IPS-11a (cell line): ENCODE results near the gene FAM204A.

Experiments
- H3K4me3 ChIP-seq: one replicate; pipeline ENCODE4 v1.5.1; 2013; ENCODE audit warnings: low read depth, low read length, control low read depth

FAM204A gene

DNA sequence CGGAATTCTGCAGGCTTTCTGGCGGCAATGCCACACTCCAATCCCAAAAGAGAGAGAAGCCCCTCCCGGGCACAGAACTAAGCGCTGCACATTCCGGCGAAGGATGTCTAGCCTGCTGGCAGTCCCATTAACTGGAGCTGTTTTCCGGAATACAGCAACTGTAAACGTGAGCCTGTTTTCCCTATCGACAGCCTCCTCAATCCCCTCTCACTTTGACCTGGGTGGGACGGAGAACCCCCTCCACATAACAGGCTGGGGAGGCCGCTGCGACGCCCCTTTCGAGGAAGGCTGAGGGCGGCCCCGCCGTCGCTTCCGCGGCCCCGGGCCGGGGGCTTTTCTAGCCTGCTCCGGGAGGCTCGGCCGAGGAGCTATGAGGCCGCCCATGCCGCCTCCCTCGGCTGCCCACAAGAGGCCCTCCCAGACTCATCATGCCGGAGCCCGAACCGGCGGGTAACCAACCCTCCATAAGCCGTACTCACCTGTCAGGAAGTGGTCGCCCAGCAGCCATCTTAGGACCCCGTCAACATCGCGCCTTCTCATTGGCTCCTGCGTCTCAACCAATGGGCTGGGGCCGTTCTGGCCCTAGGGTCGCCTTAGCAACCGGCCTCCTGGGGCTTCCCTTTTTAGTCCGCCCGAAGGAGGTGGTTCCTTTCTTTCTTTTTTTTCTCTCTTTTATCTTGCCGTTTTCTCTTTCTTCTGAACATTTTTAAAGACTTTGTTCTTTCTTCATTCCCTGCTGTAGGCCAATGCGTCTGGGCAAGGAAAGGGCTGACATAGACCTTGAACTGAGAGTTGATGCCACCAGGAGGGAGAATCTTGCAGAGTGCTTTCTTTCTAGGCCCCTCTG lies at the start of gene FAM204A:
FAM204A (minus strand) TSS at position 534 of the 847 bp plus-strand sequence. CDS start 5,909 bp downstream, outside the sequence.
- H3K4me3 ChIP-seq, result peak within 1 kb of the TSS; percentile 90

DNA sequence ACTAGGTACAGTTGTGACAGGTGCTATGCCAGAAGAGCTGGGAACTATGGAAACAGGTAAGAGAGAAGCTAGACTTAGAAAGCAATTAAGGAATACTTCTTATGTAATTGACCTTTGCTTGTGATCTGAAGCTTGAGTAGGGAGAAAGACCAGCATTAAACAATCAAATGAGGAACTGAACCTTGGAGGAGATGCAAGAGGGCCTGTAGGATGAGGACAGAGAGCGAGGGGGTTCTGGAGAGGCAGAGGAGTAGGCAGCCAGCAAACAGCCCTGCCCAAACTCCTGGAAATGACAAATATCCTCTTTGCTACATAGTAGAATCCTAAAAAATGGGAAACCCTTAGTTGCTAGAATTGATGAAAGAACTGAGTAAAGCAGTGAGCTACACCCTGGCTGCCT lies 41.6 kb upstream of the FAM204A start:
- H3K4me3 ChIP-seq, result no peak overlapping the region

DNA sequence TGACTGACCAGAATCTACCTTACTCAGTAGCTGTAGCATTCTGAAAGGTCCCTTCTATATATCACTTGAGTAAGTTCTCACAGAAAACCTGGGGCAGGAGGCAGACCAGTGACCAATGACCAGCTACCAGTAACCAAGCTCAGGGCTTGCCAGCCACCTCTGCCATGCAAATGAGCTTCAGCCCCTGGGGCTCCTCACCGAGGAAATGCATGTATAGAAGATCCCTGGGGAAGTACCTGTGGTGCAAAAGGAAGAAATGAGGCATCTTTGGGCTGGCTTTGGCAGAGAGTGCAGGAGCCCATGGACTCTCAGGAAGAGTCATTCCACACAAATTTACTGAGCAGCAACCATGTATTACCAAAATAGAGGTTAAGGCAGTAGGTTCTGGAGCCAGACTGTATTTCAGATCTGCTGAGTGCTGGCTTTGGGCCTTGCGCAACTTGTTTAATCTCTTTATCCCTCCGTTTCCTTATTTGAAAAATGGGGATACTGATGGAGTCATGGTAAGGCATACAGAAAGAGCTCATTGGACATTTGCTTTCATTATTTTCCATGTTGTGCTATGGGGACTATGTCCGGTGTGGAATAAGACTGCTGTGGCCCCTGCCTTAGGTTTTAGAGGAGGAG lies 41.1 kb upstream of the FAM204A start:
- no peak overlapping the region for H3K4me3 ChIP-seq

DNA sequence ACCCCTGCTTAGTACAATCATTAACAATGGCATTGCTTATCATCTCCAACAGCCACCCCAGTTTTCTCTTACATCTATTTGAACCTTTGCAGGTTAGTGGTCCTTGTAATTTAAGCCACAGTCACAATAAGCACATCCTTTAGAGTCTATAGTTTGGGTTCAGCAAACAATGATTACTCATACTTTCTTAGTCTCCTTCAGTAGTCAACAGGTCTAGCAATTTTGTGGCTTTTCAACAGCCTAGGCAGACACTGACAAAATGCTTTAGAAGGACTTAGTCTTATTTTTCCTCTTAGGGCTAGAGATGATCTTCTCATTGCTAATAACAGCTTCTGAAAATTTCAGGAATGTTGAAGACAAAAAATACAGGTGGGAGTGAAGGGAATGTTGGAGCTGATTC lies 32.3 kb upstream of the FAM204A start:
- no peak overlapping the region for H3K4me3 ChIP-seq

DNA sequence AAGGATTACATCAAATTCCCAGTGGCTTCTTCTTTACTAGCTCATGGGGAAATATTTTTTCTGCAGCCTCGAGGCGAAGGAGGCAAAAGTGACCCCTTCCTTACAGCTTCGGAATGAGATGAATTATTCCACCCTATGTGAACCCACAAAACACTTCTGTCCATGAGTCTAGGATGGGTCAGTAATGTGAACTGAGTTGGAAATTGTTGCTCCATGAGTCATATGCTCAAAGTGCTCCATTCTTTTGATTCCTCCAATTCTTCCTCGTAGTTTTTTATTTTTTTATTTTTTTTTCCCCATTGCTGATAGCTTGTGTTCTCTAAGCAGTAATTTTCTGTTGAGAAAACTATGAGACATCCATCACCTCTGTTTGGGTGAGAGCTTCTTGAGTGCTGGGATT lies 31.7 kb upstream of the FAM204A start:
- no peak overlapping the region for H3K4me3 ChIP-seq

DNA sequence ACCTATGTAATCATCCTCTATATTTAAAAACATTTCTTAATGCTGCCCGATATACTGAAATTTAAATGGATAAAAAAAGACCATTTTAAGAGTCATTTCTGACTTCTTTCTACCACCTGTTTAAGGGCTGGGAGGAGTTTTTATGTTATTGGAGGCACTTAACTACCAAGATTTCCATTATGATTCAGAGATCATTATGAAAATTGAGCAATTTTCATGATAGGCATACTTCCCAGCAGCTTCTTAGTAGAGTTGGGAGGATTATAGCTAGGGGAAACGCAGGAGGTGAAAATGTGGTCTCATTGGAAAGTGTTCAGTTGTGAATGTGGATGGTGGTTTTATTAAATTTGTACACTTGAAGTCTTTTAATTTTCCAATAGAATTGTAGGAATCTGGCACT lies 28.4 kb upstream of the FAM204A start:
- H3K4me3 ChIP-seq, result no peak overlapping the region

DNA sequence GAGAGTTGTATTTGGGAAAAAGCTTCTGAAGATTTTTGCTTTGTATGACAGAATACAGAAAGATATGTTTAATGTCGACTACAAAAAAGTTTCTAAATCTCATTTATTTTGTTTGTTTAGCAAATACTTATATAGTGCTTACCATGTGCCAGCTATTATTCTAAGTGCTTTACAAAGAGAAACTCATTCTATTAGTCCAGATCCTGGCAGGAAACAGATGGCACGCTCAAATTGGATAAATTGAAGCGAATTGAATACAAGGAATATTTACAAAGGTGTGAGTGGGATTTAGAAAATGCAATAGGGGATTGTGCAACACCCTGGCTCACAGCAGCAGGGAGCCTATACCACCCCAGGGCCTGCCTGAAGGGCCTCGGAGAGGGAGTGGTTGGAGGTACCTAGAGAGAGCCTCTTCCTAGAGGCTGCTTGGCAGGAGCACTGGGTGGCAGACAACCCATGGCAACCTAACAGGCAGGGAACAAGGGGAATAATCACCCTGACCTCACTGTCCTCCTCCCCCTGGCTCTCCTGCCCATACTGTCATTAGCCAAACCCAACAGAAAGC lies 27.6 kb upstream of the FAM204A start:
- no peak overlapping the region for H3K4me3 ChIP-seq

DNA sequence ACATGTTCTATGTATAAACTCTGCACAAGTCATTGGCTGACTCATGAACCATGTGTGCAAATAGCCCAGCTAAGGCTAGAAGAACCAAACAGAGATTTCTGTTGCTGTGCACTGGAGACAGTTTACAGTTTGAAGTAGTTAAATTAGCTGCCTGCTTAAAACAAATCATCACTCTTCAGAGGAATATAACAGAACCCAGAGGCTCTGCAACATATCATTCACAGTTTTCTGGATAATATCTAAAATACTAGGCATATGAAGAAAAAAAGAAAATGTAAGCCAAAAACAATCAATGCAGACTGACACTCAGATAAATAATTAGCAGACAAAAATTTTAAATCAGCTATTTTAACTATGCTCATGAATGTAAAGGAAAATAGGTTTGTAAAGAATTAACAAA lies 23.6 kb upstream of the FAM204A start:
- no peak overlapping the region for H3K4me3 ChIP-seq

DNA sequence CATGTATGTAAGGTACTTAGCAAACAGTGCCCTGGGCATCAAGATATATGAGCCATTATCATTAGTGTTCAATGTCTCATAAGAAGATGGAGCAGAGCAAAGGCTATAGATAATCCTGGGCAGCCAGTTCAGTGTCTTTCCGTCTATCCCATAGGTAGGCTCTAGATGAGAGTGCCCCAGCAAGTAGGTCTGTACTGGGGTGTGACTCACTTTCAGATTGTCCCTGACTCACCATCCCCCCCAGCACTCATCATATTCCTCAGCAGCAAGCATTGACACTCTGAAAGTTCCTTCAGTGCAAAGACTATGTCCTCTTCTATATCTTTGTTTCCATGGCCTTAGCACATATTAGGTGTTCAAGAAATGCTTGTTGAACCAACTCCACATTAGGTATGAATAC lies 20.0 kb upstream of the FAM204A start:
- no peak overlapping the region for H3K4me3 ChIP-seq

DNA sequence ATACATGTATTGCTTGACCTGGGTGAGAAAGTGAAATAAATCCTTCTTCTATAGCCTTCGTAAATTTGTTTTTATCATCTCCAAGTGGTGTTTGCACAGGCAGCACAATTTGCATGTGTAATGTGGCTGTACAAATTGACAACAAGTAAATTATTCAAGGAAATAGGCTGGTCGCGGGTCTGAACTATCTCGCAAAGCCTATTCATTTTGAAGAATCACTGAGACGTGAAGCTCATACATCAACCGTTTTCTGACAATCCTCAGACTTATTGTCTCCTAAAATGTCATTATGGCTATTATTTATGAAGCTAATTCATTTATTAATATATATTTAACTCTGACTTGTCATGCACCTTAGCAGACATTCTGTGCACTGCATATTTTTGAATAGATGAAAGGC lies 16.2 kb upstream of the FAM204A start:
- no peak overlapping the region for H3K4me3 ChIP-seq

DNA sequence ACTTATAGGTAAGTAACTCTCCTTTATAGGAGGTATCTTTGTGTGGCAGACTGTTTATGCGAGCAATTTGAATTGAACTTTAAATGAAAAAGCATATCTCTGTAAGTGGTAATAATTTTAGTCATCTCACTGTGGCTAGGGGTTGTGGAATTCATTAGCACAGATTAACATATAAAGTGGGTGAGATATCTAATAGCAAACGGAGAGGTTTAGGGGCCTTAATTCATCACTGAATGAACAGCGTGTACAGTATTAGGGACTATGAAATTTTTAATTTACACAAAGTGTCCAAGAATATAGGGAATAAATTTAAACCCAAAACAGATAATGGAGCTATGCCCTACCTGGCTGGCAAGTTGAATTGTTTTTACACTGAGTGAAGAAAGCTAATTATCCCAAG lies 15.7 kb upstream of the FAM204A start:
- no peak overlapping the region for H3K4me3 ChIP-seq

DNA sequence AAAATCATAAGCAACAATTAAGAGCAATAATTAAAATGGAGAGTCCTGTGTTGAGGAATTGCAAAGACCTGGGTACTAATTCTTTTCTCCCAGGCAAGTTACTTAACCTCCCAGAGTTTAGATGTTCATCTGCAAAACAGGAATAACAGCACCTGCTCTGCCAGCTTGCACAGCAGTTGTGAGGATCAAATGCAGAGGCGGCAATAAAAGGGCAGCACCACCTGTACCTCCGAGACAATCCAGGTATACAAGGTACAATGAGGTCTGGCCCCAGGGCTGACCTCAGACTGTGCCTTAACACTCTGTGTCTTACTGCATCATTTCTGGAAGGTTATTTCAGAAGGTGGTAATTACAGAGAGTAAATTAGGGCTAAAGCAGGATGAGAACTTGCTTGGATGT lies 14.5 kb upstream of the FAM204A start:
- H3K4me3 ChIP-seq, result no peak overlapping the region

DNA sequence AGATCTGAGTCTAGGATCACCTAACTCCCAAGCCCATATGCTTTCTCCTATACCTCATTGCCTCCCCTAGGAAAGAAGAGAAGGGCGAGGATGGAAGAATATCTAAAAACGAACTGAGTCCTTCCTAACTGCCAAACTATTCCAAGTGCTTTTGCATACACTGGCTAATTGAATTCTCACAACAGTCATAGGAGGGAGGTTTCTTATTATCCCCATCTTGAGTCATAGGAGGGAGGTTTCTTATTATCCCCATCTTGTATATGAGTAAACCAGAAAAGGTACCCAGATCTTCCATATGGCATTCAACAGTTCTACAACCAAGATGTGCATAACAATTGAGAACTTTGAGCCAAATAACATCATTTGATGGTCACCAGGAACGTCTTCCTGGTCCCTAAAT lies 13.1 kb upstream of the FAM204A start:
- H3K4me3 ChIP-seq, result no peak overlapping the region

DNA sequence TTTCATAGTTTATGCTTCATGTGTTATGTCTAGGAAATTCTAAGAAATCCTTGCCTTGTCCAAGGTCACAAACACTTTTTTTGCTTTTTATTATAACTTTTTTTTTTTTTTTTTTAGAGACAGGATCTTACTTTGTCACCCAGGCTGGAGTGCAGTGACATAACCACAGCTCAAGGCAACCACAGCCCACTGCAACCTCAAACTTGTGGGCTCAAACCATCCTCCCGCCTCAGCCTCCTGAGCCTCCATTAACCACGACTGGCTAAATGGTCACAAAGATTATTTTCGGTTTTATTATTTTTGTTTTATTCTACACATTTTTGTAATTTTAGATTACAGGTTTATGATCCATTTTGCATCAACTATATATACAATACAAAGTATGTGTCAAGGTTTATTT lies 7.1 kb upstream of the FAM204A start:
- no peak overlapping the region for H3K4me3 ChIP-seq

DNA sequence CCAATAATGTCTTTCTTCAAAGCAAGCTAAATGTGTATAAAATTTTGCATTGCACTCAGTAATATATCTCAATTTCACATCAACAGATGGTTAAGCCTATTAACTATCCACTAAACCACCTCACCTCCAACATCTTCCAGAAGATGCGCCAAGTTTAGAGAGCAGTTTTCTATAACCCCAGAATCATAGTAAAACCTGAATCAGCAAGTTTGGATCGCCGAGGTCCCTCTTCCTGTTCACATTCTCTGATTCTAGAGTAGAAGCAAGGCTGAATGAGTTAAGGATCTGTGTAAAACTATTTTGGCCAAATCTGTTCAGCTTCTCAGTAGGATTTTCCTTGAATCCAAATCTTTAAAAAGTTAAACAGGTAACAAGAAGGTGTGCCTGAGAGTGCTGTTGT lies 1.4 kb upstream of the FAM204A start:
- no peak overlapping the region for H3K4me3 ChIP-seq

DNA sequence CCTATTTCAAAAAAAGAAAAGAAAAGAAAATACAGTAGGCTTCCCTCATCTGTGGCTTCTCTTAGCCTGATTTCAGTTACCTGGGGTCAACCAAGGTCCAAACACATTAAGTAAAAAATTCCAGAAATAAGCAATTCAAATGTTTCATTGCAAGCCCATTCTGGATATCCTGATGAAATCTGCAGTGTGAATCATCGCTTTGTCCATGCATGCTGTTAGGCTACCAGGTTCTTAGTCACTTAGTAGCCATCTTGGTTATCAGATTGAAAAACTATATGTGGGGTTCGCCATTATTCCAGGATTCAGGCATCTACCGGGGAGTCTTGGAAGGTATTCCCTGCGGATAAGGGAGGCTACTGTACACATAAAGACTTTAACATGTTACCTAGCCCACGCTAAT lies 991 bp upstream of the FAM204A start:
- no peak overlapping the region for H3K4me3 ChIP-seq

DNA sequence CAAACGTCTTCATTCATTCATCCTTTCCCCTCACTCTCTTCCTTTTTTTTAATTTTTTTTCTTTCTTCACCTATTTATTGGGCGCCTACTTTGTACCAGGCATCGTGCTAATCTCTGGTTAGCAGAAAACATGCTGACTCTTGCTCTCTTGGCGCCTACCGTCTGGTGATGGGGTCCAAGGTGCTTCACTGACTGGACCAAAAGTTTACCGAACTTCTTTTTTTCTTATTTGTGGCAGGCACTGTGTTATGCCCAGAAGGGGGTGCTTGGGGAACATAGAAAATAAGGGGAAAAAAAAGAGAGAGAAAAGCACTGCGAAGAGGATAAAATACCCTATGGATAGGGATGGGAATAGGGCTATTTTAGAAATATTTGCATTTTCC lies 505 bp upstream of the FAM204A start:
- H3K4me3 ChIP-seq, result peak overlapping the region; percentile 90

DNA sequence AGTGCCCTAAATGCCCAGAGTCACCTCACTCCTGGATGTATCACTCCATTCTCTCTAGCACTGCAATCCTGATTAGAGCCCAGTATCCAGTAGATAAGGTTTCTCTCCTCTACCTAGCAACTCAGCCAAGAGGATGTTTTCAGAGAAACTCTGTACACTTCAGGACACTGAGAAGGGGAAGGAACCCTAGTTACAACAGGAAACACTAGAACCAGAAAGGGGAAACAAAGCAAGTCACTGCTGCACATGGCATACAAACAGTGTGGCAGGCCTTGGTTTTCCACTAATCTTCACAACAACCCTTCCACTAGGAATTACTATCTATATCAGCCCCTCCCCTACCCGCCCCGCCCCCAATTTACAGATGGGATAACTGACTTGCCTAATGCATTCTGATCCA lies 1.6 kb downstream of the FAM204A start:
- no peak overlapping the region for H3K4me3 ChIP-seq

DNA sequence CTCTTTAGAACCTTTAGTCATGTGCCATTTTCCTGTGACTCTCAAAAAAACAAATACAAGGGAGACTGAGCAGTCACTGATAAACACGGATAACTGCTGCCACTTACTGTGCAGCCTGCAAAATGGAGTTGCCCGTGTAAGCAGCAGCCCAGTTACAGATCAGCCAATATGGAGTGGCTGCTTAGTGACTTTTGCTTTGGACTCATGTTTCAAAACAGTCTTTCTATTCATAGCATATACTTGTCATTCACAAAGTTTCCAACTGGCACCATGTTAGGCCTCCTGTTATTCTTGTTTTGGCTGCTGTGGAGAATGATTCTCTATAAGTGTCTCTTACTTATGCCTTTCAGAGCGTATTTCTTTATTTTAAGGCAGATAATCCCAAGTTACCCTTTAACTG lies 3.0 kb downstream of the FAM204A start:
- H3K4me3 ChIP-seq, result no peak overlapping the region

DNA sequence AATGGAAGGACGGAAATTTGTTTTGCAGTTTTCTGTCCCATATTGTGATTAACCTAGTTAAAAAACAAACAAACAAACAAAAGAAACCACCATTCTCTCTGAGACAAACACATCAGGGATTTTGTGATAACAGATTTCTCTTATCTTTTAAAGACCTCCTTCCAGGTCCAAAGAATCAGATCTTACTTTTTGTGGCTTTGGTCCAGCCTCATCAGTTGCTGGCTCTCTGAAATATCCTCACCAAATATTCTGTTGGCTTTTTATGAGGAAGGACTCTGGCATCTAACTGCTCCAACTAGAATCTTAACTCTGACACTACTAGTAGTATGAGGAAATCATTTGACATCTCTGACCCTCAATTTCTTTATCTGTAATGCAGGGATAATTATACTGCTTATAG lies 4.8 kb downstream of the FAM204A start:
- H3K4me3 ChIP-seq, result no peak overlapping the region

DNA sequence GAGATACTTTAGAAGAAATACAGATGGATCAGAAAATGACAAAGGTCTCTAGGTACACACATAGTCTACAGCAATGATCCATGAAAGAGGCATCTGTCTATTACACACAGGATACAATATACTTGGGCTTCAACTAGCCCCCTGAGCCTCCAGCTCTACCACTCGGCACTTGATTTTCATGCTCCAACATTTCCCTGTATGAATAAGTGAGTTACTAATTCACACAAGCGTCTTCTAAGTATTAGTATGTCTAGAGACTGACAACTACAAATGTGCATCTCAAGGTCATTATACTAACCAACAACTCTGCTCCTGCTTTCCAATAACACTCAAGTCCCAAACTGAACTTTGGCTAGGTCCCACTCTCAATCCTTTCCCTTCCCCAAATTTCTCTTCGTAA lies 8.3 kb downstream of the FAM204A start:
- H3K4me3 ChIP-seq, result no peak overlapping the region

DNA sequence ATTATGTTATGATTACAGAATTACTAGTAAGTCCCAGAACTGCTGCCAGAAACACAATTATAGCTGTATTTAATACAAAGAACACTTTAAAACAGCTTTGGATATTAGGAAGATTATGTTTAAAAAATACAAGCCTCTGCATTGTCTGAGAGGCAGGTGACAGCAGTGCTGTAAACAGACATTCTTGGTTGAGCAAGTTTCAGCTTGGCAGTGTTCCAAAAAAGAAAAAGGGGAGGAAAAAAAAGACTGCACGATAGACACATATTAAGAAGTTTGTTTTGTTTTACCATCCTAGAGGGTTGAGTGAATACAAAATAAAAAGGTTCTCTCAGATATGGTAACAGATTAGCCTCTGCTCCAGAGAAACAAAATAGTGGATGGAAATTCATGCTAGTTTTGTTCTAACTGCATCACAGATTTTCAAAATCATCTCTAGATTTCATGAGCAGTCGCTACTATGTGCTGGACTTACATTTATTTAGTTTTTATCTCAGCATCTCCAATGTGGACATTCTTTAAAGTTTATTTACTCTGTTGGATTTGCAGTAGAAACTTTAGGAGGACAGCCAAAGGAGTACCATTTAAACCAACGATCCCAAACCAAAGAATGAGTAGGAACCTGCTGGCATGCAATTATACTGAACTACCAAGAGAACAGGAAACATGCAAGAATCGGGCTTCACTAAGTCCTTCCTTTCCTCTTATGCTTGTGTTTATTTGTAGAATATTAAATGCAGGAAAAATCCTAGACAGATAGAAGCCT lies 9.0 kb downstream of the FAM204A start:
- no peak overlapping the region for H3K4me3 ChIP-seq
